ENCODE results near the gene L3MBTL1.
A peak's percentile ranks its signal among the peaks of the same experiment; 100 is the strongest.
"Not testable (repeated sequence)": the region's sequence is repeated elsewhere in the genome, so short reads cannot be mapped to it uniquely, and the experiment has no call there.

Gene L3MBTL1

DNA sequence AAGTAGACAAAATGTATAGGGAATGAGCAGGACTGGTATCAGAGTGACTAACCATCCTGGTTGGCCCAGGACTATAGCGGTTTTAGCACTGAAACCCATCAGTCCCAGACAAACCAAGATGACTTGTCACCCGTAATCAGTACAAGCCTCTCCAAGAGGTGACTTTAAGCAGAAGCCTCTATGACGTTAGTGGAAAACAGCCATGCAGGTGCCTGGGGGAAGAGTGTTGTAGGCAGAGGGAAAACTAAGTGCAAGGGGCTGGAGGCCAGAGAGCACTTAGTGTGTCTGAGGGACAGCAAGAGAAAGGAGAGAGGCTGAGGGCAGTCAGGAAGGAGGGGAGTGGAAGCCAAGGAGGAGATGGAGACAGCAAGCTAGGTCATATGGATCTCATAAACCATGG lies 53.5 kb downstream of the L3MBTL1 start:
- no peak for DNase-seq

DNA sequence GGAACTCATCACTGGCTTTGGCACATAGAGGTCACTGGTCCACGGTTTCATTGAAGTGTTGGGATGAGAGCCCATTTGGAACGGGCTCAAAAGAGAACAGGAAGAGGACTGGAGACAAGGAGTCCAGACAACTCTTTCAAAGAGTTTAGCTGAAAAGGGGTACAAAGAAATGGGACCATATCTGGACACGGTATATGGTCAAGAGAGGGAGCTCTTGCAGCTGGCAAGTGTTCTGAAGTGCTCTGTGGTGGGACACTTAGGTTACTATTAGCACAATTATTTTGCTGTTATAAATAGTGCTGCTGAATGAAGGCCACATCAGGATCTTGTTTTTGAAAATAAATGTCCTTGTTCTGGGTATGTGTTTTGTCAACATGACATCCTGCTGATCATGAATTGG lies 55.9 kb downstream of the L3MBTL1 start:
- no peak for DNase-seq

DNA sequence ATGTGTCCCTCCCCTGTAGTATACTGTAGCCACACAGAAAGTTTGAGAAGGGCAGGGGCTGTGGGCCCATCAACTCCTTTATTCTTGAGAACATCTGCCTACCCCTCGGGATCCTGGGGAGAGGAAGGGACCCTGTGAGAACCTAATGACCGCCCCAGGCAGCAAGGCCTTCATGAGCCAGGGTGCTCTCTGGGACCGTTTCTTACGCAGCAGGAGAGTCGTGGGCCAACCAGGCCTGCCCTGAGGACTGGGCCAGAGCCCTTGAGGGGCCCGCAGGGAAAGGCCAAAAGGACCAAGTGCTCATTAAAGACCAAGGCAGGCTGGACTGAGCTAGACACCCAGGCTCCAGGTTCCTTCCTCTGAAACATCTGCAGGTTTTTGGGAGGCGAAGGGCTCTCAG lies 56.5 kb downstream of the L3MBTL1 start:
- DNase-seq: no peak

DNA sequence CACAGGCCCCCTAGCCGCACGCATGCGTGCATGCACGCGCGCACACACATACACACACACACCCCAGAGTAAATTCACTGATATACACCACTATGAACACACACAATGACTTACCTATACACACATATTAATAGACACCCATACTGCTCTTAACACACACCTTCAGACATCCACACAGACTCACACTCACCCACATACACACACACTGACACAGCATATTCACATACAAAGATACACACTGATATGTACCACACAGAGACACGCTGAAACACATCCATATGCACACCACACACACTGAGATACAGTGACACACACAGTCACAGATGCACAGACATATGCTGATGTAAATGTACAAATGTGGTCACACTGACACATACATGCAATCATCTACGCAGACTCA lies 57.0 kb downstream of the L3MBTL1 start:
- DNase-seq: no peak

DNA sequence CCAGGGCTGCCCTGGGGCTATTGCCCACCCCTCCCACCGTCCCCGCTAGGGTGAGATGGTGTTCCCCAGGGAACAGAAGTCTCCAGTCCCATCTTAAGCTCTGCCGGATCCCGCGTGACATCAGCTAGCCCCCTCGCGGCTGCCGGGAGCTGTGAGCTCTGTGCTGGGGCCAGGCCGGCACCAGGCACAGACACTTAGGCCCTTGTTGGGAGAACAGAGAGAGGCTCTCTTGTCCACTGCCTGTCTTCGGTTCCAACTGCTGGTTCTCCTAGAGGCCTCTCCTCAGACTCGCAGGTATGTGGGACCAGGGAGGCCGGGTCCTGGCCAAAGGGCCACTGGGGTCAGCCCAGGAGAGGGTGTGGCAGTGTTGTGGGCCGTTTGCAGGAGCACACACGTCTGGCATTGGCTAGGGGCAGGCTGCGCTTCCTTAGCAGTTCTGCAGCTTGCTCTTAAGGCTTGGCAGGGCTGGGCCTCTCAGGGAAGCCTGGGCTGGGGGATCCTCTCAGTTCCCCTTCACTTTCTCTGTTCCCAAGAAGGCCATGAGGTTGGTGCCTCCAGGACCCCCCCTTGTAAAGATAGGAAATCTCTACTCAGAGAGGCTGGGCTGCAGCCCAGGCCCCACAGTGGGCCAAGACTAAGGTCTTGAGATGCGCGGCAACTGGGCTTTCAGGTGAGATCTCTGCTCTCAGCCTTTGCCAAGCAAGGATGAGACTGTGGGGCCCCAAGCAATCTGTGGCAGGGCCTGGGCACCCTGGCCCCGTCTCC lies 57.7 kb downstream of the L3MBTL1 start:
- DNase-seq: no peak

GRCh38 chr20:43565758-43566104 lies 58.2 kb downstream of the L3MBTL1 start:
- no peak for DNase-seq

- DNase-seq: no peak
These were observed 60.0 kb downstream of the L3MBTL1 start for GRCh38 chr20:43567477-43567876.

DNA sequence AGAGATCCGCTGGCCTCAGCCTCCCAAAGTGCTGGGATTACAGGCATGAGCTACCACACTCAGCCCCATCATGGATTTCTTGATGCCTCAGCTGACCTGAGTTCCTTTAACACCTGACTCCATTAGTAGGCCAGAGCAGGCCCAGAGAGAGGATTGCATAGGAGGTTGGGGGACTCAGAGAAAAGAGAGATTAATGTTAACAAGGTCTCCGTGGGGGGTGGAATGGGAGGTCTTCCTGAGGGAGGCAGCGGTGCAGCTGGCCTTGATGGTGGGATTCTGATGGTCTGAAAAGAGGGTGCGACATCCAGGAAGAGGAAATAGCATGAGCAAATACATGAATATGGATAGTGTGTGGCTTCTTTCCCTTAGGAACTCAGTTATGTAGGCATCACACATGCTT lies 61.2 kb downstream of the L3MBTL1 start:
- no peak for DNase-seq

DNA sequence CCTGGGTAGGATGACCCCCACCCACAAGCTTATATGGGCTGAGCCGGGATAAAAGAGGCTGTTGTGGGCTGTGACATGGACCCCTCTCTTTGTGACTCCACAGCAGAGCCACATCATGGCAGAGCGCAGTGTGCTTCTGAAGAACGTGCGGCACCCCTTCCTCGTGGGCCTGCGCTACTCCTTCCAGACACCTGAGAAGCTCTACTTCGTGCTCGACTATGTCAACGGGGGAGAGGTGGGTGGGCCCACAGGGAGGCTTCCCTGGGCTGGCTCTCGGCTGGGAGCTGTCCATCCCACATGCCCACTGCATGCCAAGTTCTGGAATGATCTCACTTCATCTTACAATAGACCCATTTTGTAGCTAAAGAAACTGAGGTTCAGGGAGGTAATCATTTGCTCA lies 61.8 kb downstream of the L3MBTL1 start:
- DNase-seq: no peak

GRCh38 chr20:43570496-43570895 lies 63.0 kb downstream of the L3MBTL1 start:
- no peak for DNase-seq

- DNase-seq: no peak
These were observed 63.8 kb downstream of the L3MBTL1 start for GRCh38 chr20:43571310-43571709.

DNA sequence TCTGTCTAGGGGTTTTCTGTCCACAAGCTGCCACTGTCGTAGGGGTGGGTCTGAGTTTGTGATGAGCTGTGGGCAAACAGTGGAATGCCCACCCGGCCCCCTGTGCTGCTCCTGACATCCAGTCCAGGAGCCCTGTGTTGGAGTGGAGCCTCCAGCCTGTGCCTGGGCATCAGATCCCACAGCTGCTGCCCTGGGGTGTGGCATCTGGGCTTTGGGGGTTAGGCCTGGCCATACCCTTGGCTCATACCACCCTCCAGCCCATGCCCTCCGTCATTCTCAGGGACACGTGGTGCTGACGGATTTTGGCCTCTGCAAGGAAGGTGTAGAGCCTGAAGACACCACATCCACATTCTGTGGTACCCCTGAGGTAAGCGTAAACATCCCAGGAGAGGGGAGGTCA lies 64.3 kb downstream of the L3MBTL1 start:
- no peak for DNase-seq

DNA sequence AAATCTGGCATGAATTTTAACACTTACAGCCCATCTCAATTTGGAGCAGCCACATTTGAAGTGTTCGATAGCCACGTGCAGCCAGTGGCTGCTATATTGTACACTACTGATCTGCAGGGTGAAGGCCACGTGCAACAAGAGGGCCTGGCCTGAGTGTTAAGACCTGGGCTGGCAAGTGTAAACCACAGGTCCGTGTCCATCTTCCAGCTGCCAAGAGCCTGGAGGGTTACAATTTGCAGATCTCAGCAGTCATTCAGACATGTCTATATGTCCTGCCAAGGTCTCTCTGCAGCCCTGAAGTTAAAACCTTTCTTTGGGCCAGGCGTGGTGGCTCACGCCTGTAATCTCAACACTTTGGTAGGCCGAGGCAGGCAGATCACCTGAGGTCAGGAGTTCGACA lies 65.4 kb downstream of the L3MBTL1 start:
- no peak for DNase-seq

- DNase-seq: no peak
These were observed 68.6 kb downstream of the L3MBTL1 start for GRCh38 chr20:43576108-43576507.

DNA sequence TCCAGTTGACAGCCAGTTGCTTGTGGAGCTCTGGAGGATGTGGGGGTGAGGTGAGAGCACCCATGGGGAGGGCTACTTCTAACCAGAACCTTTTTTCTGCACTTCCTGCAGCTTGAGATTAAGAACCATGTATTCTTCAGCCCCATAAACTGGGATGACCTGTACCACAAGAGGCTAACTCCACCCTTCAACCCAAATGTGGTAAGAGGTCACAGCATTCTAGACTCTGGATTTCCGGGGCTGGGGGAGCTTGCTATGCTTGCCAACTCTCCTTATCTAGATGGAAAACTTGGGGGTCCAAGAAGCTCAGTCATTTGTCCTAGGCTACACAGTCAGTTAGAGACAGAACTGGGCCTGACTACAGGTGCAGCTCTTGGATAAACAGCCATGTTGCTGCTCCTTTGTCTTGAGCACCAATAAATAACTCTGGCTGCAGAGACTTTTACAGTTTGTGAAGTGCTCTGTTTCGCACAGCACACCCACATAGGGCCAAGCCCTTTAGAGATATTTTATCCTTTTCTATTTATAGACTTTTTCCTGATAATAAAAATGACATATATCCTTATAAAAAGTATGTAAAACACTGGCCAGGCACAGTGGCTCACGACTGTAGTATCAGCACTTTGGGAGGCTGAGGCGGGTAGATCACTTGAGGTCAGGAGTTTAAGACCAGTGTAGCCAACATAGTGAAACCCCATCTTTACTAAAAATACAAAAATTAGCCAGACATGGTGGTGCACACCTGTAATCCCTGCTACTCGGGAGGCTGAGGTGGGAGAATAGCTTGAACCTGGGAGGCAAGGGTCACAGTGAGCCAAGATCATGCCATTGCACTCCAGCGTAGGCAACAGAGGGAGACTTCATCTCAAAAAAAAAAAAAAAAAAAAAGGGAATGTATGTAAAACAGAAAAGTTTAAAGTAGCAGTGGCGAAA lies 72.6 kb downstream of the L3MBTL1 start:
- no peak for DNase-seq

GRCh38 chr20:43583133-43583864 lies 75.8 kb downstream of the L3MBTL1 start:
- DNase-seq: no peak

DNA sequence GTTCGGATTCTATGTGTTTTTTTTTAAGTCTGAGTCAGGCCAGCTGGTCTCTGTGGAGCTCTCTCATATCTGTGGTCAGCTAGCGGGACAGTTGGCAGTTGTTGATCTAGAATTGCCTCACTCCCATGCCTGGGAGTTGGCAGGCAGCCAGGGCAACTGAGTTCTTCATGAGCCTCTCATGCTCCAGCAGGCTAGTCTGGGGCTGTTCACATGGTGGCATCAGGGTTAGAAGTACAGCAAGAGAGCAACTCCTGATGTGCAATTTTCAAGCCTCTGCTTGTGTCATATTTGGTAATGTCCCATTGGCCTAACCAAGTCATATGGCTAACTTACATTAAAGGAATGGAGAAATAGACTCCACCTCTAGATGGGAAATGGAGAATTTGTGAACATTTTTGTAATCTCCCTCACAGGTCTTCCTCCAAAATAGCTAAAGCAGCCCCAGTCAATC lies 76.5 kb downstream of the L3MBTL1 start:
- DNase-seq: no peak

GRCh38 chr20:43584448-43585136 lies 77.1 kb downstream of the L3MBTL1 start:
- DNase-seq: no peak

- no peak for DNase-seq
These were observed 79.1 kb downstream of the L3MBTL1 start for GRCh38 chr20:43586641-43587040.

DNA sequence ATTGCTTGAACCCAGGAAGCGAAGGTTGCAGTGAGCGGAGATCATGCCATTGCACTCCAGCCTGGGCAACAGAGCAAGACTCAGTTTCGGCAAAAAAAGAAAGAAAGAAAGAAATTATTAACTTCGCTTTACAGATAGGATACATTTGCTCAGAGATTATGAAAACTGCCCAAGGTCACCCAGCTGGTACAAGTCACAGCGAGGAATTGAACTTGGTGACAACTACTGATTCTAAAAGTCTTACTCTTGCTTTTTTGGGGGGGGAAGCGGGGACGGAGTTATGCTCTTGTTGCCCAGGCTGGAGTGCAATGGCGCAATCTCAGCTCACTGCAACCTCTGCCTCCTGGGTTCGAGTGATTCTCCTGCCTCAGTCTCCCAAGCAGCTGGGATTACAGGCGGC lies 81.0 kb downstream of the L3MBTL1 start:
- DNase-seq: not testable (repeated sequence)

DNA sequence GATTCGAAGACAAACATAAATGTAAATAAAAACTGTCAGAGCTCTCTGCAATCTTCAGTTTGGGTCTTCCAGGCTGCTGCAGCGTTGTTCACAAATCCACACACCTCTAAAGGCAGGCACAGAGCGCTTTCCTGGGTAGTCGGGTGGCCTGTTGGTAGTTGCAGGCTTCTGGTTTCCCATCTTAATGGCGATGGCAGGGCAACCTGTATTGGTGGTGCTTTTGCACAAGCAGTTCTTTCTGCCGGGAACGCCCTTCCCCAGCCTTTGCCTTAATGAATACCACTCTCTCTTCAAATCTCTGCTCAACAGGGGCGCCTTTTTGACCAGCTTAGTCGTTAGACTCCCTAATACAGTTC lies 82.5 kb downstream of the L3MBTL1 start:
- DNase-seq: no peak

- peak; percentile 94 for DNase-seq
These were observed 83.2 kb downstream of the L3MBTL1 start, which contains the start of gene IFT52 for GRCh38 chr20:43590392-43591303. Gene IFT52 (plus strand): TSS chr20:43590937. CDS start chr20:43594699, 3,762 bp downstream.

Measured in stimulated activated CD4-positive, alpha-beta T cell treated with anti-CD3 and anti-CD28 coated beads, Interleukin-15, amount 100 ng/mL, for 24 hours (primary cell).